Stimulated activated naive CD8-positive, alpha-beta T cell treated with anti-CD3 and anti-CD28 coated beads, Interleukin-15, Interleukin-2, amounts not matched to agents 100 U/mL and 50 U/mL, for 24 hours (primary cell): ENCODE results near the gene ZCCHC14.
A peak's percentile ranks its signal among the peaks of the same experiment; 100 is the strongest.
"Not testable (repeated sequence)": the region's sequence is repeated elsewhere in the genome, so short reads cannot be mapped to it uniquely, and the experiment has no call there.

Experiments
- ATAC-seq: fragments of 150-1000 bp; cut with Tn5 transposase; one replicate; pipeline ENCODE4 v1.10.0; 2021
- DNase-seq: peaks from one replicate; pipeline ENCODE4 v3.0.0; 2021

The ZCCHC14 gene

GRCh38 chr16:87382023-87382785 lies 110.6 kb downstream of the ZCCHC14 start:
- DNase-seq: no peak
- no peak for ATAC-seq

GRCh38 chr16:87380881-87381280 lies 111.9 kb downstream of the ZCCHC14 start:
- DNase-seq (no peak), ATAC-seq (no peak)

DNA sequence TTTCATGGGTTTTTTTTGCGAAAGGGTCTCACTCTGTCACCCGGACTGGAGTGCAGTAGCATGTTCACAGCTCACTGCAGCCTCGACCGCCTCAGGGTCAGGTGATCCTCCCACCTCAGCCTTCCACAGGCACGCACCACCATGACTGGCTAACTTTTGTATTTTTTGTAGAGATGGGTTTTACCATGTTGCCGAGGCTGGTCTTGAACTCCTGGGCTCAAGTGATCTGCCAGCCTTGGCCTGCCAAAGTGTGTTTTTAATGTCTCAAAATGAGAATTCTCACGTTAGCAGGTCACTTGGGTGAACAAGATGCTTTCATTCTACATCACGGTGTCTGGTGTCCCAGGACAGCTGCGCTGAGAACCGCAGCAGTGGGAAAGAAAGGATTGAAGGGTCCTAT lies 112.4 kb downstream of the ZCCHC14 start:
- no peak for ATAC-seq
- DNase-seq: no peak

DNA sequence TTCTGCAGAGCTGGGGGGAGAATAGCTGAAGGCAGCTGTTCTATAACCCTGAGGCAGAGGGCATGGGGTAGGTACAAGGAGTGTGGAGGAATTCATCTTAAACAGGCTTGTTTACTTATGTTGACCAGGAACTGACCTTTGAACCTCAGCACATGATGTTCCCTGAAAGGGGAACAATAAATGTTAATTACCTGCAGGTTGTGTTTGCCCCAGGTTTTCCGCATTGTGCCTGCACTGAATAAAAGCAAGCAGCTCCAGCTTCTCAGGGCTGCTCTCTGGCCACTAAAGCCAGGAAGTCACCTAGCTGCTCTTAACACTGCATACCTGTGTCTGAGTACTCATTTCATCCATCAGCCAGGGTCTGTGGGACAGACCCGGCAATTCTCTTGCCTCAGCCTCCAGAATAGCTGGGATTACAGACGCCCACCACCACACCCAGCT lies 113.5 kb downstream of the ZCCHC14 start:
- not testable (repeated sequence) for ATAC-seq, DNase-seq

DNA sequence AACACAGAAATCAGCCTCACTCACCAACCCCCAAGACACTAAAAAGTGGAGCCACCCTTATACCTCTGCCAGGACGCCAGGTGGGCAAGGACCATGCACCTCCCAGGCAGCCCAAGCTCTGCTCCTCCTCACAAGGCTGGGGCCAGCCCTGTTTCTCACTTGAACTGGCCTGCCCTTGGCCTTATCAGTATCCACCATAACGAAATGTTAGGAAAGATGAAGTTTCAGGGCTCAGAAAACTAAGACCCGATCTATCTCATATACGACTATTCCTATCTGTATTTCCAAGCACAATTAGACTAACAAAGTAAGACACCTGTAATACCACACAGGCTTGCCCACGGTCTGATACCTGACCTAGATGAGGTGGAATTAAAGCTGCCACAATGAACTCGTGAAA lies 116.2 kb downstream of the ZCCHC14 start:
- no peak for DNase-seq
- ATAC-seq: no peak

DNA sequence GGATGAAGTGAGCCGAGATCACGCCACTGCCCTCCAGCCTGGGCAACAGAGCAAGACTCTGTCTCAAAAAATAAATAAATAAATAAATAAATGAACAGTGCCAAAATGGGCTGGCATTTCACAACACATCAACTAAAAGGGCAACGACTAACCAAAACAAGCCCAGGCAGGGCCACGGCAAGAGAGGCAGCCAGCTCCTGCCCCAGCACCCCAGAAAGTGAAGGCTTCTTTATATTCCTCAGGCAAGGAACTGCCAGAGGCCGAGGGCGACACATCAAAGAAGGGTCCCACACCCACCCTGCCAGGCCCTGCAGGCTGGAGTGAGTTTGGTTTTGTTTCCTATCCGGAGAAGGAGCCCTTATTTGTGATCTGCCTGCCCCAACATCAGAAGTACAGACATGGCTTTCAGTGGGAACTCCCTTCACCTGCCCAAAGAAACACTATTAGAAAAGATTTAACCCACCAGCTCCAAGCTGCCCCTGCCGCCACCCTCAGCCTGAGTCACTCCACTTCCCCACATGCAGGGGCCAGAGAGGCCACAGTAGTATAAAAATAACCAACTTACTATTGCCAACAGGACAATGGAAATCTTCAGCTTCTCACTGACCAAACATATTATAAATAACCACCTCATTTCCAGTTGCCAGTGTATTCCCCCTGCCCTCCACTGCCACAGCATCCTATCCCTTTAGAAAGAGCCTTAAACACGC lies 117.2 kb downstream of the ZCCHC14 start:
- DNase-seq: no peak
- no peak for ATAC-seq

GRCh38 chr16:87374313-87374712 lies 118.5 kb downstream of the ZCCHC14 start:
- ATAC-seq: no peak

DNA sequence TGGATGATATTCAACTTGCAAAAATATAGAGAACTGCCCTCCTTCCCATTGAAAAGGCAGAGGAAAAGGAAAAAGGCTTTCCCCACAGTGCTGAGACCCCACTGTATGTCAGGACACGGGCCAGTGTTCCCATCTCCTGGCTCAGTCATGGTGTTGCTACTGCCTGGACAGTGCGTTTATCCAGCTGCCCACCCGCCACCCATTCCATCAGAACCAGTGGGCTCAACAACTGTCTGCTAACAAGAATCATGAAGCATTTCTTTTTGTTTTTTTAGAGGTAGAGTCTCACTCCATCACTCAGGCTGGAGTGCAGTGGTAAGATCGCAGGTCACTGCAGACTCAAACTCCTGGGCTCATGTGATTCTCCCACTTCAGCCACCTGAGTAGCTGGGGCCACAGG lies 120.5 kb downstream of the ZCCHC14 start:
- ATAC-seq: no peak
- no peak for DNase-seq

More at GRCh38 chr16:87374313-87374712, 118.5 kb downstream of the ZCCHC14 start:
- no peak for DNase-seq

DNA sequence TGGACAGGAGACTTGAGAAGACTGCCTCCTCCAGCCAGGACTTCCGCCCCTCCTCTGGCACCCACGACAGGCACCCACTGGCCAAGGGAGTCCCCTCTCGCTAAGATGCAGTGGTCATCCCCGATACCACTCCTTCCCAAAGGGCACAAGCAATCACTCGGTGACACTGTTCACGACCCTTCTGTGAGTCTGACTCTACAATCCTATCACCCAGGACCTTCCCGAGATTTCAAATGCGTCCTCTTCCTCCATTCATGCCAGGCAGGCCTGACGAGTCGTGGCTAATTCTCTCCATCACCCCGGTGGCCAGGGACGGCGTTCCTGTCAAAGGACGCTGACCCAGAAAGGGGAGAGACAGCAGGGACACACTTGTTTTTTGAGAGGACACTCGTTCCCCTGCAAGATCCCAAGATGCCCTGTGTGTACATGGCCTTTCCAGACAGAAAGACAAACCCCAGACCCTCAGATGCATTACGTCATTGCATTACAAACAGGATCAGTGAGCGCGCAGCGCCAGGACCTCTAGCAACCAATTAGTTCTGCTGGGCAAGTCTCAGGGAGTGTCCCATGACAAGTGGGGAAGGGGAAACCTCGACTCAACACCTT lies 121.5 kb downstream of the ZCCHC14 start:
- DNase-seq: no peak

GRCh38 chr16:87369796-87370719 lies 122.8 kb downstream of the ZCCHC14 start:
- ATAC-seq: no peak
- DNase-seq: no peak

More for the DNA sequence above, 121.5 kb downstream of the ZCCHC14 start:
- no peak for ATAC-seq

DNA sequence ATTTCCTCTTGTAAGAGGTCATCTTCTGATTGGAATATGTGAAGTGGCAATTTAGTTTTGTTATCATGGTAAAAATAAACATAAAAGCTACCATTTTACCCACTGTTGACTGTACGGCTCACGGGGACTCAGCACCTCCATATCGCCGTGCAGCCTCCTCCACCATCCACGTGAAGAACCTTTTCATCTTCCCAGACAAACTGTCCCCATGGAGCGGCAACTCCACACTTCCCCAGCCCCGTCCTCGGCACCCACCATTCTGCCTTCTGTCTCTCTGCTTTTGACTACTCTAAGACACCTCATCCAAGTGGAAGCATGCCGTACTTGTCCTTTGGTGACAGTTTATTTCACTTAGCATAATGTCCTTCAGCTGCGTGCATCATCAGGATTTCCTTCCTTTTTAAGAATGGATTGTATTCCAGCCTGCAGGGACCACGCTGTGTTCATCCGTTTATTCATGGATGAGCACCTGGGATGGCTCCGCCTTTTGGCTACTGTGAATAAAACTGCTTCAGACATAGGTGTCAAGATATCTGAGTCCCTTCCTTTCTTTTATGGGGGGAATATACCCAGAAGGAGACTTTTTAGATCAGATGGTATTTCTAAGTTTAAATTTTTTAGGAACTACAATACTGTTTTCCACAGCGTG lies 123.6 kb downstream of the ZCCHC14 start:
- DNase-seq: no peak
- no peak for ATAC-seq

GRCh38 chr16:87368029-87368770 lies 124.6 kb downstream of the ZCCHC14 start:
- peak; percentile 72 for ATAC-seq
- no peak for DNase-seq

DNA sequence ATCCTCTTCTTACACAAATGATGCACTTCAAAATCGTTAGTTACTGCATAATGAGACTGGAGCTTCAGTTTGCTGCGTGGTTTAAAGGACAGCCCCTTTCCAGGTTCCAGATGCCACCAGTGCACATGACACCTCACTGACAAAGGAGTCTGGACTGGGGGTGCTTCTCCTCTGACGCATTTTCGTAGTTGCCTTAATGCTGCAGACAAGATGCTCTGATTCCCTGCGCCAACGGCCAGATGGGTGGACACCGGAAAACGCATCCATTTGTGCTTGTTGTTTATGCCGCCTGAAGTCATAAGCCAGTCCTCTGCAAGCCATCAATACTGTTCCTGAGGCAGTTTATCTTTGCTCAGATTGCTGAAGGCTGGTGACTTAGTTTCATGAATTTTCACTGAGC lies 125.3 kb downstream of the ZCCHC14 start:
- ATAC-seq (no peak), DNase-seq (no peak)

- no peak for DNase-seq
- ATAC-seq: no peak
Measured at GRCh38 chr16:87366930-87367329, 125.9 kb downstream of the ZCCHC14 start.

DNA sequence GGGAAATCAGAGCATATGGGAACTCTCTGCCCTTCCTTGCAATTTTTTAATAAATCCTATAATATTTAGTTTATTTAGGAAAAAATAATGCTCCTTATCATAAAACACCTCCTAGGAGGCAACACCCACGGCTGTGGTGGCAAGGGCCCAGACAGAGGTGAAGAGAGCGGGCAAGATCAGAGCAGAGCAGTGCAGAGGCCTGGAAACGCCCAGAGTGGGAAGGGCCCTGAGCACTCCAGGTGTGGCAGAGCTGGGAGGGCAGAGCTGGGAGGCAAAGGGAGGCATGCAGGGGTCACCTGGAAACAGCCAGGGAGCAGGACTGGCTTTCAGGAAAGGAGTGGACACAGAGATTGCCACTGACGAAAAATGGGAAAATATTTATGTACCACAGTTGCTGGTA lies 126.5 kb downstream of the ZCCHC14 start:
- DNase-seq: no peak
- ATAC-seq: no peak

DNA sequence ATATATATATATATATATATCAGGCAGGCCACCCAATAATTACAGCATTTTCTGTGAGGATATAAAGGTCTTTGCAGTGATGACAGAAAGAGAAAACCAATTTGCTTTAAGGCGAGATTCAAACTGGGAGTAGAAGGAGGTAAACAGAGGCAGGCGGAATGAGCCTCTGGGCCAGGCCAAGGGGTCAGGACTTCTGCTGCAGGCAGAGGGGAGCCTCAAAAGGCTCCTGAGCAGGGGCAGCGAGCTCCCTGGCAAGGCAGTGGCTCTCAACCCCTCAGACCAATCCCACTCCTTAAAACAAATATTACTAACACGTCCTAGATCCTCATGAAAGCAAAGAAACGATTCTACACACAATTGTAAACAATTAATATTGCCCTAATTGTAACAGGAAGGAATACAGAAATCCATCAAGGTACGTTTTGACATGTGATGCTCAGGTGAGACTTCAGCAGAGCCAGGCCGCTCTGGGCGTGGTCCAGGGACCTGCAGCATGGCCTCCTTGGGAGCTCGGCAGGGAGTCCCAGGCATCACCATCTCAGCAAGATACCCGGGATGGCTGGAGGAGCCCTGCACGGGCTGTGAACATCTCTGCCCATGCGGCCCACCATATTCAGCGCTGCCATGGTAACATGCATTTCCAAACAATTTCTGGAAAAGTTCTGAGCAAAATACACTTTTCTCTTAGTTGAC lies 127.7 kb downstream of the ZCCHC14 start:
- no peak for DNase-seq
- no peak for ATAC-seq

- DNase-seq: no peak
- ATAC-seq: no peak
Measured at GRCh38 chr16:87363771-87364455, 128.9 kb downstream of the ZCCHC14 start.

DNA sequence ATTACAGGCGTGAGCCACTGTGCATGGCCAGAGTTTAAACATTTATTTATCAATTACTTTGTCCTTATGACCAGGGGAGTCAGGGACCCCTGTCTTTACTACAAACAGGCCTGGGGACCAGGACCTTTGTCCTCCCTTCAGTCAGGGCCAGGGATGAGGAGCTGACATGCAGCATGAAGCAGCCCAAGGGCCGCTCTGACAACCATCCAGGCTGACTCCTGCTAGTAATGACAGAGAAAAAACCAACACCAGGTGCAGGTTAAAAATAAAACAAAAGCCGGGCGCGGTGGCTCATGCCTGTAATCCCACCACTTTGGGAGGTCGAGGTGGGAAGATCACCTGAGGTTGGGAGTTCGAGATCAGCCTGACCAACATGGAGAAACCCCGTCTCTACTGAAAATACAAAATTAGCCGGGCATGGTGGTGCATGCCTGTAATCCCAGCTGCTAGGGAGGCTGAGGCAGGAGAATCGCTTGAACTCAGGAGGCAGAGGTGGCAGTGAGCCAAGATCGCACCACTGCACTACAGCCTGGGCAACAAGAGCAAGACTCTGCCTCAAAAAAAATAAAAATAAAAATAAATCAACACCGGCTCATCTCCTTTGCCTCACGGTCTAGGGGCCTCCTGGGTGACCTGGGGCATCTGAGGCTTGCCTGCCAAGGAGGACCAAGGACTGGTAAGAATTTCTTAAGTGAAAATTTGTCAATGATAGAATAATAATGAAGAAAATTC lies 129.8 kb downstream of the ZCCHC14 start:
- not testable (repeated sequence) for ATAC-seq

More for the DNA sequence above, 129.8 kb downstream of the ZCCHC14 start:
- not testable (repeated sequence) for DNase-seq
